HepG2 (cell line): Measurements from ENCODE around the gene RPL23. TPM values are rescaled to one million over a fixed set of nuclear protein-coding genes. Genes with fewer than 3 reads are reported as not detected.

Experiments used
- CREB1 ChIP-seq, 2 experiments: fragments of 450-650 bp in 1 of 2; IDR thresholded peaks; 2 replicates each; pipeline ENCODE4 v1.6.1; 2016 to 2017; ENCODE audit warnings: control low read depth in 1 of 2, mild to moderate bottlenecking in 1 of 2, missing compliant biosample characterization in 1 of 2, missing genetic modification characterization in 1 of 2
- GPBP1L1 ChIP-seq: sonication (generic); formaldehyde crosslinking; IDR thresholded peaks from 2 replicates; pipeline ENCODE4 v1.5.0; 2020; ENCODE audit warnings: mild to moderate bottlenecking, missing genetic modification reagents
- PAXIP1 ChIP-seq: sonication (generic); formaldehyde crosslinking; conservative IDR thresholded peaks from 2 replicates; pipeline ENCODE4 v1.4.0; 2020; ENCODE audit warnings: mild to moderate bottlenecking, missing genetic modification reagents, moderate library complexity
- POGK ChIP-seq: sonication (generic); formaldehyde crosslinking; conservative IDR thresholded peaks from 2 replicates; pipeline ENCODE4 v1.8.0; 2022; ENCODE audit warnings: mild to moderate bottlenecking, moderate library complexity, missing genetic modification reagents
- SPEN ChIP-seq: sonication (generic); formaldehyde crosslinking; IDR thresholded peaks from 2 replicates; pipeline ENCODE4 v1.5.1; 2020; ENCODE audit warnings: low read depth, mild to moderate bottlenecking, missing genetic modification reagents
- ZBTB44 ChIP-seq: sonication (generic); formaldehyde crosslinking; IDR thresholded peaks from 2 replicates; pipeline ENCODE4 v1.4.0; 2020; ENCODE audit warnings: missing genetic modification reagents
- ZNF407 ChIP-seq: sonication (generic); formaldehyde crosslinking; IDR thresholded peaks from one replicate; pipeline ENCODE4 v1.5.1; 2020; ENCODE audit warnings: mild to moderate bottlenecking, missing genetic modification reagents; ENCODE audit errors: not compliant biosample characterization
- ZNF720 ChIP-seq: sonication (generic); formaldehyde crosslinking; IDR thresholded peaks from 2 replicates; pipeline ENCODE4 v1.4.0; 2020; ENCODE audit warnings: missing genetic modification reagents
- ZNF879 ChIP-seq: sonication (generic); formaldehyde crosslinking; IDR thresholded peaks from 2 replicates; pipeline ENCODE4 v1.8.1; 2023; ENCODE audit warnings: missing genetic modification reagents
- polyA plus RNA-seq, 8 experiments: library from polyadenylated mRNA; depleted of rRNA in 3 of 8; stranded (reverse) in 7 of 8; unstranded in 1 of 8; fragments of >200 nt; fragmentation: Illumina TruSeq in 4 of 8; extraction: Trizol in 4 of 8; gene quantifications; 2 replicates each; pipeline versions ENCODE4 v1.2.1 to v1.2.3, GENCODE V29; 2011 to 2016; ENCODE audit warnings: low read depth in 4 of 8, missing spikeins in 1 of 8, mixed read lengths in 1 of 8; ENCODE audit not compliant: insufficient read depth in 1 of 8
- total RNA-seq, 5 experiments: library from RNA; depleted of rRNA; stranded (reverse); fragments of >200 nt; fragmentation: Illumina TruSeq; extraction: Trizol; gene quantifications; 2 replicates each; pipeline ENCODE4 v1.2.3, GENCODE V29; 2016; ENCODE audit warnings: low read depth in 1 of 5

RPL23 gene
- total and polyA plus RNA-seq, 2 of the 13 experiments (the other 11 are each of a cell fraction or from before 2014, with no cell fraction given) = 2,790 to 4,860 TPM

GRCh38 chr17:38853292-38854219 lies at the start of gene RPL23 (continued):
- TF ChIP-seq PAXIP1 = peak; percentile 76
- TF ChIP-seq GPBP1L1 (CRISPR knock-in tag) = no peak
- TF ChIP-seq ZBTB44 (CRISPR knock-in tag) = peak; percentile 40; the same call in 1 of the 2 replicates
- peak; percentile 100 for TF ChIP-seq SPEN (CRISPR knock-in tag)
- peak; percentile 97 for TF ChIP-seq CREB1 (IDR thresholded peaks at IDR 0.05)
- peak; percentile 100 for TF ChIP-seq CREB1 (CRISPR knock-in tag; IDR thresholded peaks at IDR 0.05)
- TF ChIP-seq POGK (CRISPR knock-in tag) = peak; percentile 93
- no peak for TF ChIP-seq ZNF879 (CRISPR knock-in tag)
- peak; percentile 91 for TF ChIP-seq ZNF407
- no peak for TF ChIP-seq ZNF720 (CRISPR knock-in tag)
